Measurements from ENCODE around the gene HVCN1.
A peak's percentile ranks its signal among the peaks of the same experiment; 100 is the strongest.
"Not testable (repeated sequence)": the region's sequence is repeated elsewhere in the genome, so short reads cannot be mapped to it uniquely, and the experiment has no call there.

Gene HVCN1

DNA sequence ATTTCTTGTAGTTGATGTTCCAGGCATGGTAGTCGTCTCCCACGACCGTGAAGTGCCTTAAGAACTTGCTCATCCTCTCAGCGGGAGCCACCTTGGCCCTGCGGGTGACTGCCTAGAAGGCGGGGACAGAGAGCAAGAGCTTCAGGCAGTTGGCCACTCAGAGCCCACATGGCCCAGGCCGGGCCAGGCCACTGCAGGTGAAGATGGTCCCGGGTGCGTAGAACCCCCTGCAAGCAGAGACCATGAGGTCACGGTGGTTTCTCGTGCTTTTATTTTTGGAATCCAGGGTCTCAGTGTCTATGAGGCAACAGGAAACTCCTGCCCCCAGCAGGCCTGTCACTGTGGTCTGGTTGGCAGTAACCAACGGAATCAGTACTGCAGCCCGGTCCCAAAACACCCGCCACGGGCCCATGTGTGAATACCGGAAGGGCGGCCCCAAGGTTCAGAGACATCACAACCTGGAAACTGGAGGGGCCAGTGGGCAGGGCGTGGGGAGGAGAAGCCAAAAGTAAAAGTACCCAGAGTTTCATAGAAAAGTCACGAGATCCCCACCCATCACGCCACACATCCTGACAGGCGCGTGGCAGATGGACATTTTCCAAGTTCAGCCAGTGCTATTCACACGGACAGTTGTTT is 27.5 kb downstream of the HVCN1 start:
- no peak for DNase-seq

DNA sequence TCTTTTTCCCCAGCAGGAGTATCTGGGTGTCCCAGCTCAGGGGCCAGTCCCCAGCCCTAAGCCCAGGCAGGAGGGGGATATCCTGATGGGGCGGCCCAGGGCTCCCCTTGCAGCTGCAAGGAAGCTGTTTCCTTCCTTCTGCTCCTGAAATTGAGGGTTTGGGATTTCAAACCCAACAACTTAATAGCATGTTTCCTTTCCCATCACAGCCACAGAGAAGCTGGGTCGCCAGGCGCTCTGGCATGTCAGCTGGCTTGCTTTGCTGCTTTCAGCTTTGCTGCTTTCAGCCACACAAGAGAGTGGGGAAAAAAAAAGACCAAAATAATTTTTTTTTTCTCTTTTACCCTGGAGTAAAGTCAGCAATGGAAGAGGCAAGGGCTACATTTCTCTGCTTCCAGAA is 30.0 kb downstream of the HVCN1 start:
- DNase-seq: peak; percentile 64

DNA sequence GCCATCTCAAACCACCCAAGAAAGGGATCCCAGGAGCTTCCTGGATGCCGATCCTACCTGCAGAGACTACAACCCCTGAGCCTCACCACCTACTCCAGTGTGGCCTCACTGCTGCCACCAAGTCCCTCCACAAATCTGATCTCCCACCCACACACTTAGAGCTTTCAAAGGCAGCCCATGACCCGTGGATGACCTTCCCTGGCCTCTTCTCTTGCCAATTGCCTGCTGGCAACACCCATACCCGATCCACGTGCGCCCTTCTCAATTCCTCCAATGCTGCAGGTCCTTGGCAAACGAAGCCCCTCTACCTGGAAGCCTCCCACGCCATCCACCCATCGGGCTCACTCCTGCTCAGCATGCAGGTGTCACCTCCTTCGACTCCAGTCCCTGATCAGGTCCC is 30.7 kb downstream of the HVCN1 start:
- DNase-seq: no peak

DNA sequence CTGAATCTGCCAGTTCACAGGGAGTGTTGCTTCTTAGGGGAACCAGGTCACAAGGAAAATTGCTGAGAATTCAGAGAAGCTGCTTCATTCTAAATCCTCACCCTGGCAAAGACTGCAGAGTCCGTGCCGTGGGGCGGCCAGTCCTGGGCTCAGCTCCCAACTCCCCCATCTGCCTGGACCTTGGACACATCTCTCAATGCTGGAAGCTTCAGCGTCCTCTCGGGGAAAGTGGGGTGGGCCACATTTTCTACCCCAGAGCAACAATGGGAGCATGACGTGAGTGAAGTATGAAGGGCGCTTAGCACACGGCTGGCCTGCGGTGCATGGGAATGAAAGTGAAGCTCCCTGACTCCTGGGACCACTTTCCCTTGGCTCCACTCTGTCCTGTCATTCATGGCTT is 31.2 kb downstream of the HVCN1 start:
- no peak for DNase-seq

DNA sequence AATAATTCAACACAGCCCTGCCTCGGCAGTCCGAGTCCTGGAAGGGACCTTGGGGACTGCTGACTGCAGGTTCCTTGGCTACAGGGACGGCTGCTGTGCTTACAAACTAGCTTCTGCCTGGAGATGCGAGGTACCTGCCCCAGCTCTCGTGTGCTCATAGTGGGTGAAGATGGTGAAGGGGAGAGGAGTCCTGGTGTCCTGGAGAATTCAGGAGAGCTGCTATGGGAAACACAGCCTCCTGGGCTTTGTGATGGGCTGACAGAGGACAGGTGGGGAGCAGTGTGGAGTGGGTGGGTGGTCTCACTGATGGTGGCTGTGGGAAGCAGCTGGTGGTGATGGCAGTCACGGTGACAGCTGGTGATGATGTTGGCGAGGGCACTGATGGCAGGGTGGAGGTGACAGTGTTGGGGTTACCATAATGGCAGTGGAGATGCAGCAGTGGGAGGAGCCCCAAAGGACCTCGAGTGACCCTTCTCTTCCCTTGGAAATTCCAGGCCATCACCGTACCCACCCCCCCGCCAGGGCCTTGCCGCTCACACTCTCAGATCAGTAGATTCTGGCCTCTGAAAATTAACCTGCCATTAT is 32.8 kb downstream of the HVCN1 start:
- no peak for DNase-seq

DNA sequence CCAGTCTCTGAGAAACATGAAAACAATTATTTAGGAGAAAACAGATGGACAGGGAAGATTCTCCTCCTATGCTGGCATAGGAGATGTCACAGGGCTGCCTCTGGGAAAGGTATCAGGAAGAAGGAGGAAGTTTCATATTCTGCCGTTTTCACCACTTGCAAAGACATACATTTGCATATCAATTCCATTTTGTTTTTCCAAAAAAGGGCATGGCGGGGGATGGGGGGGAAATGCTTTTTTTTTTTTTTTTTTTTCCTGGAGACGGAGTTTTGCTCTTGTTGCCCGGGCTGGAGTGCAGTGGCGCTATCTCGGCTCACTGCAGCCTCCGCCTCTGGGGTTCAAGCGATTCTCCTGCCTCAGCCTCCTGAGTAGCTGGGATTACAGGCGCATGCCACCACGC is 34.7 kb downstream of the HVCN1 start:
- DNase-seq: not testable (repeated sequence)

DNA sequence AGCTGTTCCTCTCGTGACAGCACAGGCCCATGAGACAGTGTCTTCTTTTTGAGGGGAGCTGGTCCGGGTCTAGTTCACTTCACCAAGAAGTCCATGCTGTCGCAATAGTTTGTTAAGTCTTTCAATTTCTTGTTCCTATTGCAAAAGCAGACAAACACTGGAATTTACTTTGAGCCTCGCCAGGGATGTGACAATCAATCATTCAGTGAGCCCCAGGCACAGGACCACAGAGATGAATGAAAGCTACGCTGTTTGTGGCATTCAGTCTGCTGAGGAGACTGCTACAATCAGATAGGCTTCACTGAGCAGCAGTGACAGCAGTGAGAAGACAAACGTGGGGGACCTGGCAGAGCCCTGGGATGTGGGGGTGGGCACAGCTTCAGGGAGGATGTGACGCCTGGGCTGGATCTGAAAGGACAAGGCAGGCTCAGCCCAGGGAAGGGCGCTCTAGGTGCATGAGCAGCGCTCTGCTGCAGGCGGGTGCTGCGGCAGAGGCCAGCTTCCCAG is 39.5 kb downstream of the HVCN1 start:
- no peak for DNase-seq

DNA sequence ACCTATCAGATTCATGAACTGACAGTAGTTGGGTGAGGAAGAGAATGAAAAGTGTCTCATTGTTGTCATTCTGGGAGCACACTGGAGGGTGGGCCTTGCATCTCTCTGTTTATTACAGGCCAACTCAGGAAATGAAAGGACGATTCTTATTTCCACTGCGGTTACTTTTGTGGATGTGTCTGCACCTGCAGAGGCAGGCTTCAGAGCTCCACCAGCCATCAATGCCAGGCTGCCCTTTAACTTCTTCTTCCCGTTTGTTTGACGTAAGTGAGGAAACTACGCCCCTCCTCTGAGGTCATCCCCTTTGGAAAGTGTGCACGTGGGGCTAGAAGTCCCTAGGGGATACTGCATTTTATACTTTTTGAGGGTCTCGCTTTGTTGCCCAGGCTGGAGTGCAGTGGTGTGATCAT is 41.3 kb downstream of the HVCN1 start:
- DNase-seq: no peak

DNA sequence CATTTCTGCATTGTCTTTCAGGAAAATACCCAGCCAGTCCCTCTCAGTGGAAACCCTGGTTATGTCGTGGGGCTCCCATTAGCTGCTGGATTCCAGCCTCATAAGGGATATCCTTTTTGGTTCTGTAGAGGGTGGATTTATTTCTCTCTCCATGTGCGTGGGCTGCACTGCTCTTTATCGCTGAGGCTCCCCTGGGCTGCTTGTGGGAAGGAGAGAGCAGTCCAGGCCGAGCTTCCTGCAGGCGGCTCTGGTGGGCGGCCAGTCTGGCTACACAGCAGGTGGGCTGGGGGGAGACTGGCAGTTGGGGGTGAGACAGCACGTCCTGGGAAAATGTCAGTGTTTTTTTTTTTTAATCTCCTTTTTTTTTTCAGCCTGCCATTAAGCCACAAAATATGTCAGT is 47.4 kb downstream of the HVCN1 start:
- DNase-seq: no peak

DNA sequence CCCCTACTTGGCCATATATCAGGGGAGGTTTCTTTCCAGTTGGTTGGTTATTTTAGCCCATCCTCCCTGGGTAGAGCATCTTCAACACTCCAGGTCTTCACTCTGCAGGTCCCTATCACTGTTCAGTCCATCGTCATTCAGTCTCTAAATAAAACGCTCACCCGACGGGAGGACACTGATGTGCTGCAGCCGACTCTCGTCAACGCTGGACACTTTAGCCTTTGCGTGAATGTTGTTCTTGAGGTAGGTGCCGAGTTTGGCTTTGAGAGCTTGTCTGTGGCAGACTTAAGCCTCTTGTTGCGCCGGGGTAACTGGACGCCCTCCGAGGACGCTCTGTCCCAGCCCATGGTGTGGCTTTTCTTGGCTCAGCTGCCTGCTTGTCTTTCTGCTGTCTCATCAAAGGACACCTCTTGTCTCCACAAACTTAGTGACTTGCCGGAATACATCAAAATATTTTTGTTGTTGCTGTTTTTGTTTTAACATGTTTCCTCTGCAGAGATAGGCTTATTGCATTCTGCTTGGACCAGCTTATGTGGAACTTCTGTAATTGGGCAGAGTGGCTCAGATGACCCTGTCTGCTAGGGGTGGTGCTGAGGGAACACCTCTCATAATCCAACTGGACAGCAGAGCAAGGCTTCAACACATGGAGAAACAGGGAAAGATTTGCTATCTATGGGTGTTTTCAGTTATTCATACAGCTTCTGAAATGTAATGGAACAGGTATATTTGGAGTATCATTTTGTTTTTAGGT is 48.5 kb downstream of the HVCN1 start:
- no peak for DNase-seq

DNA sequence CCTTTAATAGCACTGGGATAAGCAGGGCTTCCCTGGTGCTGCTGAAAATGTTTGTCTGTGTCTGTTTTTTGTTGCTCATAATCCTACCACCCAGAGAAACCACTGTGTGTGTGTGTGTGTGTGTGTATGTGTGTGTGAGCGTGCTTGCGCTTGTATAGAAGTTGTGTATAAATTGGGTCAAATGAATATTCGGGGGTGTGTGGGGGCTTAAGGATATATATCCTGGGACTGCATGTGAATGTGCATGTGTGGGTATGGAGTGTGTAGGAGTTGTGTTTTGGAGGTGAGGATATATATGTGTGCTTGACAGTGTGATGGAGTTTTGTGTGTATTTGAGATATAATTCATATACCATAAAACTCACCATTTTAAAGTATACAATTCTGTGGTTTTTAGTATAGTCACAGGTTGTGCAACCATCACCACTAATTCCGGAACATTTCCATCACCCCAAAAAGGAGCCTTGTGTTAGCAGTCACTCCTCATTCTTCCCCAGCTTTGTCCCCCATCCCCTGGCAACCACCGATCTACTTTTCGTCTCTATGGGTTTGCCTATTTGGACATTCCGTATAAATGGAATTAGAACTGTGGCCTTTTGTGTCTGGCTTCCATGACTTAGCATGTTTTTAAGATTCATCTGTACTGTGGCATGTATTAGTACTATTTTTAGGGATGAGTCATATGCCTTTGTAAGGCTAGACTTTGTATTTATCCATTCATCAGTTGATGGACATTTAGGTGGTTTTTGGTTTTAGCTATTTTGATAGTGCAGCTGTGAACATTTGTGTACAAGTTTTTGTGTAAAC is 49.4 kb downstream of the HVCN1 start:
- DNase-seq: no peak

DNA sequence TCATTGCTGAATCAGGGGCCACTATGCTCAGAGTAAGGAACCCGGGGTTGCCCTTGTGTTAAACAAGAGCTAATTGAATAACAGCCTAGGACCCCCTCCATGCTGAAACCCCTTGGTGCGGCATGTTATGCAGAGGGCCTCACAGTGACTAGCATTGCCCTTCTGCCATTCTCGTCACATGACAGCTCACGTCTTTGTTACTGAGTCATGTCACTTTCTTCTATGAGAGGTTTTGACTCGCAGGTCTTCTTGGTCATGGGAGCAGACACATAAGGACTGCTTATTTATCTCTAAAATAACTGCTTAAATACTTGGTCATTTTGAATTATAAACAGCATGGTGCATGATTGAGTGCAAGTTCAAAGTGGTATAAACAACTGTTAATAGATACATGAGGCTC is 50.1 kb downstream of the HVCN1 start:
- no peak for DNase-seq

DNA sequence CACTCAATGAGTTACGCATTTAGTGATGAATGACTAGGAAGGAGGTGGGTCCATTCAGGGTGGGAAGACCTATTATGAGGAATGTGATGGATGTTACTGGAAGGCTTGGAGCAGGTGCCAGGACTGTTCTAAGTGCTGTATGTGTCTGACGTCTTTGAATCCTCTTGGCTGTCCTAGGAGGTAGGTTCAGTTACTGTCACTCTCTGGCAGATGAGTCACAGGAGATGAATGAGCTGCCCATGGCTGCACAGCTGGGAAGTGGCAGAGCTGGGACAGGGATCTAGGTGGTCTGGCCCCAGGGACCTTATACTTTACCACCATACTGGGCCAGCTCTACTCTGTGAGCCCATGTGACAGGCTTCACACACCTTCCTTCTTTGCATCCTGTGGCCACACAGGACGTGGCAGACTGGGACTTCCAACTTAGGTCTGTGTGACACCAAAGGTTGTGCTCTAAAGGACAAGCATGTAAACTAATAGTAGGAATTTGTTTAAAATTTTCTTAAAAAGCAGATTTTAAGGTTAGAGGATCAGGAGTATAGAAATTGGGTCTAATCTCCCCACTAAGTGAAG is 51.0 kb downstream of the HVCN1 start:
- DNase-seq: no peak

DNA sequence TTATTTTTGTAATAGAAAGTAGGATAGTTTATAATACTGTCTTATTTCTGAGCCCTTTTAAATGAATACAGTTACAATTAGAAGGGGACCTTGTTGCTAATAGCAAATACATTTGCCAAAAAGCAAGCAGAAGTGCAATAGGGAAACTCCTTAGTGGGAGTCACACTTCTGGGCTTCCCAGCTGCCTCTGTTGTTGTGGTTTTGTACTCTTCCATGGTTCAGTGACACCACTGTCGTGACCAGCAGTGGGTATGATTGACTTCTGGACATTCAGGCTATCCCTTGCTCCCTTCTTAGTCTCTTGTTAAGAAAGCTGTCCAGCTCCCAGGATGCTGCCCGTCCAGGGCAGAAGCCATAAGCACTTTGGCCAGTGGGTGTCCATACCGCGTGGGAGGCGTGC is 52.4 kb downstream of the HVCN1 start:
- no peak for DNase-seq

DNA sequence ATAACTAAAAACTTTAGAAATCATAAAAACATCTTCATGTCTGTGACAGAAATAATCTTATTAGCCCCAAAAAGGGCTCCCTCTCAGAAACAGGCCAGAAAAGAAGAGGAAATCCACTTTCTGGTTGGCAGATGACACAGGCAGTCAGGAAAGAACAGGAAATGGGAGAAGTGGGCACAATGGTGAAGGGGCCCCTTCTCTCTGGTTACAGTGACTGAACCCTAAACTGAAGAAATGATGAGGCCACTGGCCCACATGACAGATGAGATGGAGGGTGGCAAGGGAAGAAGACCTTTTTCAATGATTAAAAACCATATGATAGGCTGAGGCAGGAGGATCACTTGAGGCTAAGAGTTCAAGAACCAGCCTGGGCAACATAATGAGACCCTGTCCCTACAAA is 53.9 kb downstream of the HVCN1 start:
- no peak for DNase-seq

DNA sequence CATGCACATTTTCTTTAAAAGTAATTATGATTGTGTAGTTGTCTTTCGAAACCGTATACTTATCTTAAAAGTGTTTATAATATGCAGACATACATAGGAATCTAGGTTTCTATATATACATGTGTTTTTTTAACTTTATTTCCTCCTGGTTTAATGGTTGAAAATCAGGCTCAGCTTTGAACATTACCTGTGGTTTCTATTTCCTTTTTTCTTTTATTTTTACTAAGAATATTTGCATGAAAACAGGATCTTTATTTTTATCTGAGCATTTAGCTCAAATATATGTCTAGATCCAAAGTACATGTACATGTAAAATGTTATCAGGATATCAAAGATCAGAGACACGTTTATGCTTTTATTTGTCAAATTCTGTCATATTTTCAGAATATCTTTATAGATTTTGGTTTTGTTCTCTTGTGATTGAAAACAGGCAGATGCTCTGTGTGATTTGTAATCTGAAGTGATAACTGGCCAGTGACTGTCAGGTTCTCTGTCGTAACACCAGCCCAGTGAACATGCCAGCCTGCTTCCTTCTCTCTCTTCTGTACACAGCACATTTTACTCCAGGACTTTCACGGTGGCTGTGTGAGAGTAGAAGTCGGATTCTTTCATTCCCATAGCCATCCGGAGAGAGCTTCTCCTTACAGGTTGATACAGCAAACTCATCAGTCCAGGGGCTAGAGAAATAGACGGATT is 61.3 kb downstream of the HVCN1 start:
- DNase-seq: no peak

DNA sequence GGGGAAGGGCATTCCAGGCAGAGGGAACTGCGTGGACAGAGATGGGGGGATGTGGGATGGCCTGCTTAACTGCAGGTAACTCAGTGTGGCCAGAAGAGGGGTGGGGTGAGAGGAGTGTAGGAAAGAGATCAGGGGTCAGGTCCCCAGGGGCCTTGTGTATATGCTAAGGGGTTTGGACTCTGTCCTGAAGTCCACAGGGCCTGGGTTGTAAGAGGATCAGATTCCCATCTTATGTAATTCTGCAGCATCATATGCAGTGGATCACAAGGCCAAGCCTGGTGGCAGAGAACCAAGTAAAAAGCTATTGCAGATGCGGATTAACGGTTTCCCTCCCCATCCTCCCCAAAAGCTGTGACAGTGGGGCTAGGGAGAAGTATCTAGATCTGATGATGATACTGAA is 66.3 kb downstream of the HVCN1 start:
- DNase-seq: no peak

DNA sequence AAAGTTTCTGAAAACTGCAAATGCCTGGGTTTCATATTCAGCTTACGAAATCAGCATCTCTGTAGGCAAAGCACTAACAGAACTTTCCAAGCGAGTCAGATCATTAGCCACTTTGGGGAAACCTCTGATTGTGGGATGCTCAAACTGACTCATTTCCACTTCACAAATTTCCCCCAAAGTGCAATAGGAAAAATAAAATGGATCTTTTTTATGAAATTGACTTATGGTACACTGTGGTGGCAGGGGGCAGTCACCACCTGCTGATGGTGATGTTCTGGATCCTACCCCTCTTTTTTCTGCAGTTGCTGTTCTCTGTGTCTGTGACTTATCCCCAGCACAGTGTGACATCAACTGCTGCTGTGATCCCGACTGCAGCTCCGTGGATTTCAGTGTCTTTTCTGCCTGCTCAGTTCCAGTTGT is 69.4 kb downstream of the HVCN1 start:
- DNase-seq: no peak

DNA sequence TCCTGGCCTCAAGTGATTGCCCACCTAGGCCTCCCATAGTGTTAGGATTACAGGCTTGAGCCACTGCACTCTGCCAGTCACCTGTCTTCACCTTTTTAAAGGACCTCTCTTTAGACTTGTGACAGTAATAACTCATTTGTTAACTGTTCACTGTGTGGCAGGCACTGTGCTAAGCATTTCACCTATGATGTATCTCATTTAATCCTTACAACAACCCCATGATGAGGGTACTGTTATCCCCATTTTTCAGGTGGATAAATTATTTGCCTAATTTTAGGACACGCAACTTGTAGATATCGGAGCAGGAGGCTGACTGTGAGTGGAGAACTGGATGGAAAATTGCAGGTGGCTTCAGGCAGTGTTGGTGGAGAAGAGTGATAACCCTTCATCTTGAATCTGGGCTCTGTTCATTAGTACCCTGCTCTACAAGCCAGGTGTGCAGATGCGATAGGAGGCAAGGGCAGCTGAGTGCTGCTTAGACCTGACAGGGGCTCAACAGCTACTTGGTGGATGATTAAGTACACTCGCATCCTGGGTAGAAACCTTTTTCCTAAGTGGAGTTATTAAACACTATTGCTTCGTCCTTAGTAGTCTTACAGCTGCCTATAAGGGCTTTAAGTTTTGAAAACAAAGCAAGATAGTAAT is 72.3 kb downstream of the HVCN1 start:
- no peak for DNase-seq

DNA sequence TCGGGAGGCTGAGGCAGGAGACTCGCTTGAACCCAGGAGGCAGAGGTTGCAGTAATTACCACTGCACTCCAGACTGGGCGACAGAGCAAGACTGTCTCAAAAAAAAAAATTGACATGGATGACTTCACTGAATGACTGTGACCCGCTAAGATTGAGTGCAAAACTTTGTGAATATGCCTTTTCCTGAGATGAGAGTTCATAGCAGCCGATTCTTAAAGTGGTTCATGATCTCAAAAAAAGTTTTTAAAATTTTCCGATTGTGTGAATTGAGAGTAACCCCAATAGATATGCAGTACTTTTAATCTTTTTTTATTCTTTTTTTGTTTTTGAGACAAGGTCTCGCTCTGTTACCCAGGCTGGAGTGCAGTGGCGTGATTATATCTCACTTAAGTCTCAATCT is 73.7 kb downstream of the HVCN1 start:
- DNase-seq: no peak

DNA sequence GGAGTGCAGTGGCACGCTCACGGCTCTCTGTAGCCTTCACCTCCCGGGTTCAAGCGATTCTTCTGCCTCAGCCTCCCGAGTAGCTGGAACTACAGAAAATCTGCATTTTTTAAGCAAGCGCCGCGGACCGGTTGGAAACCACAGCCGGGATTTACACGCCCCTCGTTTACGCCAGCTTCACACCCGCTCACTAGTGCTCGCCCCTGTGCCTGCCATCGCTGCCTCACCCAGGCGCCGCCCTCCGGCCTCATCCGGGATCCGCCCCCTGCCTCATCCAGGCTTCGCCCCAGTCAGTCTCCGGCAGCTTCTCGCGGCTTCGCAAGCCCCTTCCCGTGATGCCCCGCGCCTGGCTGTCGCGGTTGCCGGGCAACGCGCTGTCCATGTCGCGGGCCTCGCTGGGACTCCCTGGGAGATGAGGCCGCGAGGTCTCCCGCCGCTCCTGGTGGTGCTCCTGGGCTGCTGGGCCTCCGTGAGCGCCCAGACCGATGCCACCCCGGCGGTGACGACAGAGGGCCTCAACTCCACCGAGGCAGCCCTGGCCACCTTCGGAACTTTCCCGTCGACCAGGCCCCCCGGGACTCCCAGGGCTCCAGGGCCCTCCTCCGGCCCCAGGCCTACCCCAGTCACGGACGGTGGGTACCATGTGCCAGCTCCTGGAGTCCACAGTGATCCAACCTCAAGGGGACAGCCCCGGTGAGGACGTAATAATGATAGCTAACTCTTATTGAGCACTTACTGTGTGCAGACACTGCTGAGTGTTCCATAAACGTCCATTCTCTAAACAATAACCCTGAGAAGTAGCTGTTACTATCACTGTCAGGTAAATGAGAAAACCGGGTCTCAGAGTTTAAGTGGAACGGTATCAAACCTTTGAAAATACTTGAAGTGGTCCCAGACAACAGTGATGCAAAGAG is 74.9 kb downstream of the HVCN1 start, which contains the start of gene TCTN1:
TCTN1 (plus strand) TSS at position 359 of the 914 bp plus-strand sequence; CDS start at position 413, 54 bp downstream.
- DNase-seq: peak; percentile 97
